ENCODE data around the gene DDX10.

DDX10 gene

DNA sequence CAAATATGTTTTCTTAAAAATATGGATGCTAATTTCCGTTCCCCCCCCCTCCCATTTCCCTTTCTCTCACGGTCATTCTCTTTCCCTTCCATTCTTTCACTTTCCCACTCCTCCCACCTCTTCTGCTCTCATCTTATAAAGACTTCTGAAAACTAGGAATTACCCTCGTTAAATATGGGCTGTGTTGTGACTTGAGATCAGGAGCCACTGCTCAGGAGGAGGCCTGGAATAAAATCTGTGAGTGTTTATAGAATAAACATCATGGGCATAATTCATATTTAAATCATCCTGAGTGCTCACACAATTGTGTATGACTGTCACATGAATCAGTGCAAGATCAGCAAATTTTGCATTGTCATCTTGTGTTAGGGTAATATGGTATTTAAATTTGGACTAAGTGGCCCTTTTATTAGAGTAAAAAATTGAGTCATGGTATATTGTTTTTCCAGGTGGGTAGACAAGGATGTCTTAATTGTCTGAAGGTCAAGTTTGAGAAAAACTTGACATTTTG lies 208.0 kb downstream of the DDX10 start:
- no peaks in the 10 kb centered on the region for H3K36me3 ChIP-seq (ENCODE audit: control insufficient read depth, insufficient read depth, low read length)
- no peak overlapping the region for H3K27ac ChIP-seq (ENCODE audit: insufficient read depth, low read length, poor library complexity, severe bottlenecking)
- no peak for DNase-seq
- no peak overlapping the region for H3K4me3 ChIP-seq (ENCODE audit: insufficient read depth, low read depth, low read length, poor library complexity, severe bottlenecking)
- H3K9me3 ChIP-seq (ENCODE audit: control insufficient read depth, low read length), result no peaks in the 10 kb centered on the region
- no peaks in the 10 kb centered on the region for H3K27me3 ChIP-seq (replicated peaks; ENCODE audit: control insufficient read depth, insufficient read depth, low read length, poor library complexity, severe bottlenecking)
- no peaks in the 10 kb centered on the region for H3K4me1 ChIP-seq (ENCODE audit: control insufficient read depth, insufficient read depth, low read length, poor library complexity, severe bottlenecking)

DNA sequence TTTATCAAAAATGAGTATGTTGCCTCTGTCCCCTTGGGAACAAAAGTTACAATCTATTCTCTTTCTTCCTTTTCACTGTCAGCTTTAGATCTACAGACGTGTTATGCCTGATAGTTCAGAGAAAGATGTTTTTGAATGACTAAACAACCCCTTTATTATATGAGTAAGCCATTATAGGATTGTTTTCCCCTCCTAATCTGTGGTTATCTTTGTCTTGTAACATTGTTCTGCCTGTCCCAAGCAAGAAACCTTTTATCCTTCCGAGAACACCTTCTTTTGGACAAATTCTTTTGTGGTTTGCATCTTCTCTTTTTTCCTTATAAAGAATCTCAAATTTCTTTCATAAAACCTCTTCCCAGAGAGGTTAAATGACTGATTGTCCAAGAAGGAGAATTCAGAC lies 208.4 kb downstream of the DDX10 start:
- Histone ChIP-seq H3K36me3 (ENCODE audit: control insufficient read depth, insufficient read depth, low read length) (no peaks in the 10 kb centered on the region), H3K27ac (ENCODE audit: insufficient read depth, low read length, poor library complexity, severe bottlenecking) (no peak overlapping the region), H3K4me3 (ENCODE audit: insufficient read depth, low read depth, low read length, poor library complexity, severe bottlenecking) (no peak overlapping the region), H3K9me3 (ENCODE audit: control insufficient read depth, low read length) (no peaks in the 10 kb centered on the region), H3K27me3 (replicated peaks; ENCODE audit: control insufficient read depth, insufficient read depth, low read length, poor library complexity, severe bottlenecking) (no peaks in the 10 kb centered on the region), H3K4me1 (ENCODE audit: control insufficient read depth, insufficient read depth, low read length, poor library complexity, severe bottlenecking) (no peaks in the 10 kb centered on the region)
- DNase-seq, result no peak

DNA sequence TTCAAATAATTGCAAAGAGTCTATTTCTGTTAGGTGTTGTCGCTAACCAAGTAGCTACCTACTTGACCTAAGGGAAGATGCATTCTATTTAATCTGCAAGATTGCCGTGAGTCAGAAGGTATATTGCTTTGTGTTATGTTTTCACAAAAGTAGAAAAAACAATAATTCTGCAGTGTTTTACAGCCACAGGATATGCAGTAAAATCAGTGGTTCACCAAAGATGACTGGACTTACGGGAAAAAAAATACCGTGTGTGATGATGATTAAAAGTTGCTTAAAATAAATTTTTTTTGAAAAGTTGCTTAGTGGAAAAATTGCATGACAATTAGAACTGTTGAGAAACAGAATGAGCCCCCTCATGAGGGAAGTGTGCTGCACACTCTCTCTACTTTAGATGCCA lies 209.1 kb downstream of the DDX10 start:
- Histone ChIP-seq H3K4me3 (ENCODE audit: insufficient read depth, low read depth, low read length, poor library complexity, severe bottlenecking) (no peak overlapping the region), H3K36me3 (ENCODE audit: control insufficient read depth, insufficient read depth, low read length) (no peaks in the 10 kb centered on the region), H3K9me3 (ENCODE audit: control insufficient read depth, low read length) (no peaks in the 10 kb centered on the region), H3K27me3 (replicated peaks; ENCODE audit: control insufficient read depth, insufficient read depth, low read length, poor library complexity, severe bottlenecking) (no peaks in the 10 kb centered on the region), H3K4me1 (ENCODE audit: control insufficient read depth, insufficient read depth, low read length, poor library complexity, severe bottlenecking) (no peaks in the 10 kb centered on the region), H3K27ac (ENCODE audit: insufficient read depth, low read length, poor library complexity, severe bottlenecking) (no peak overlapping the region)
- DNase-seq, result no peak

DNA sequence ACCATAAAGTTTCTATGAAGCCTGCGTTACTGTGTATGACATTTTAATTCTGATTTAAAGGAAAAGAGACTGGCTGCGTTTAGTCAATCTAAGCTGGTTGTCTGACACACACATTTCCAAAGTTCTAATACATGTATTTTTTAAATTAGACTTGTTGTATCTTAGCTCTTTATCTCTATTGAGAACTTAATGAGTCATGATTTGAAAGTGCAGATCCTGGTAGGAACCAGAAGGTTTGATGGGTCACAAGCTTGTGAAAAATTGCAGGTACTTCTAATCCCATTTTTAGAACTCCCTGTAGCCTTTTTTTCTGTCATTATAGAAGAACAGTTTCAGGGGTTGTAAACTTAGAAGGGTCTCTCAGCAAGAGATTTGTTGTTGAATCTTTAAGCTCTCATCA lies 210.3 kb downstream of the DDX10 start:
- Histone ChIP-seq H3K9me3 (ENCODE audit: control insufficient read depth, low read length) (no peaks in the 10 kb centered on the region), H3K4me3 (ENCODE audit: insufficient read depth, low read depth, low read length, poor library complexity, severe bottlenecking) (no peak overlapping the region), H3K36me3 (ENCODE audit: control insufficient read depth, insufficient read depth, low read length) (no peaks in the 10 kb centered on the region), H3K27ac (ENCODE audit: insufficient read depth, low read length, poor library complexity, severe bottlenecking) (no peak overlapping the region), H3K27me3 (replicated peaks; ENCODE audit: control insufficient read depth, insufficient read depth, low read length, poor library complexity, severe bottlenecking) (no peaks in the 10 kb centered on the region), H3K4me1 (ENCODE audit: control insufficient read depth, insufficient read depth, low read length, poor library complexity, severe bottlenecking) (no peaks in the 10 kb centered on the region)
- no peak for DNase-seq

DNA sequence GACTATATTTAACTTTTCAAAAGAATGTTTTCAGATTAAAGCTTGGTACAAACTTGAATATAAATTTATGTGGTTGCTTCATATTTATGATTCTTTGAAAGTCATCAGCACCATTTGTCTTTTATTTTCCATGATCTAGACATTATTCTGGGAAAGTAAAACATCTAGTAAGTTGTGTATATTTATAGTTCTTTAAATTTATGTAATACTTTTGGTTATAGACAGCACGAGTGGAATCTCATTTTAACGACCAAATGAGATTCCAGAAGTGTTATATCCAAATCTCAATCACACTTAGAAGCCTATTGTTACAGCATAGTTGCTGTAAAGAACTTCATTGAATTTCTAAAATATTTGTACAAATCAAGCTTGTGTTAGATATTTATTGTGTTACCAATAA lies 212.3 kb downstream of the DDX10 start:
- H3K4me1 ChIP-seq (ENCODE audit: control insufficient read depth, insufficient read depth, low read length, poor library complexity, severe bottlenecking), result no peaks in the 10 kb centered on the region
- H3K9me3 ChIP-seq (ENCODE audit: control insufficient read depth, low read length), result no peaks in the 10 kb centered on the region
- no peaks in the 10 kb centered on the region for H3K36me3 ChIP-seq (ENCODE audit: control insufficient read depth, insufficient read depth, low read length)
- no peak overlapping the region for H3K27ac ChIP-seq (ENCODE audit: insufficient read depth, low read length, poor library complexity, severe bottlenecking)
- no peak overlapping the region for H3K4me3 ChIP-seq (ENCODE audit: insufficient read depth, low read depth, low read length, poor library complexity, severe bottlenecking)
- no peak for DNase-seq
- no peaks in the 10 kb centered on the region for H3K27me3 ChIP-seq (replicated peaks; ENCODE audit: control insufficient read depth, insufficient read depth, low read length, poor library complexity, severe bottlenecking)

DNA sequence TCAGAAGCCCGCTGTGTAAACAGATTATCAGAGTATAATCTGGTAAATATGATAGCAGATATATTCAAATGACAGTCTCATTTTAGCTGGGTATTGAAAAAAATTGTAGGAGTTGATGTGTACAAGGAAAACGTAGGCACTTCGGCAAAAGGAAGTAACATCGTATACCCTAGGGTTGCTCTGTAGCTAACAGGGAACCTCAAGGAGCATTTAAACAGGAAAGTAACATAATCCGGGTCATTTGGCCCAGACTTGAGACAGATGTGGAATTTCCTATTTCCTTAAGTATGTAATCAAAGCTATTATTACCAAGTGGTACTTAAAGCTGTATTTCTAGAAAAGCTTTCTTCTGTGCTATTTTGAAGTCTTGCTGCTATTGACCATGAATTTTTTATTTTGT lies 215.6 kb downstream of the DDX10 start:
- Histone ChIP-seq H3K4me1 (ENCODE audit: control insufficient read depth, insufficient read depth, low read length, poor library complexity, severe bottlenecking) (no peaks in the 10 kb centered on the region), H3K36me3 (ENCODE audit: control insufficient read depth, insufficient read depth, low read length) (no peaks in the 10 kb centered on the region), H3K27ac (ENCODE audit: insufficient read depth, low read length, poor library complexity, severe bottlenecking) (no peak overlapping the region), H3K27me3 (replicated peaks; ENCODE audit: control insufficient read depth, insufficient read depth, low read length, poor library complexity, severe bottlenecking) (no peaks in the 10 kb centered on the region), H3K4me3 (ENCODE audit: insufficient read depth, low read depth, low read length, poor library complexity, severe bottlenecking) (no peak overlapping the region), H3K9me3 (ENCODE audit: control insufficient read depth, low read length) (no peaks in the 10 kb centered on the region)
- DNase-seq, result no peak

DNA sequence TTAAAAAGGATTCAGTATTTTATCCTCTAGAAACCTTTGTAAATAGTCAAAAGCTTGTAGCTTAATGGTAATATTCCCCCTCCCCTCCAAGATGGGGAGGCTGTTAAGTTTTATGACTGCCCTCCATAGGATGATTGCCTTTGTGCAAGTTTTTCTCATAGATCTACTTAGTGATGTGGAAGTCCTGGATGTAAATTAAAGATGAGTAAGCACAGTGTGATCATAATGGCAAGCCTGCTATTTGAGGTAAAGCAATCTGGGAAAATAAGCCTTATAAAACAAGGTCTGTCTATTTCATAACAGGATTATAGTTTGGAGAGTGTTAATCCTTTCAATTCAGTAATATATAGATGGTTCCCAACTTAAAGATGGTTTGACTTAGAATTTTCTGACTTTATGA lies 216.3 kb downstream of the DDX10 start:
- H3K36me3 ChIP-seq (ENCODE audit: control insufficient read depth, insufficient read depth, low read length), result no peaks in the 10 kb centered on the region
- no peak for DNase-seq
- H3K27ac ChIP-seq (ENCODE audit: insufficient read depth, low read length, poor library complexity, severe bottlenecking), result no peak overlapping the region
- H3K27me3 ChIP-seq (replicated peaks; ENCODE audit: control insufficient read depth, insufficient read depth, low read length, poor library complexity, severe bottlenecking), result no peaks in the 10 kb centered on the region
- H3K4me3 ChIP-seq (ENCODE audit: insufficient read depth, low read depth, low read length, poor library complexity, severe bottlenecking), result no peak overlapping the region
- H3K9me3 ChIP-seq (ENCODE audit: control insufficient read depth, low read length), result no peaks in the 10 kb centered on the region
- no peaks in the 10 kb centered on the region for H3K4me1 ChIP-seq (ENCODE audit: control insufficient read depth, insufficient read depth, low read length, poor library complexity, severe bottlenecking)

DNA sequence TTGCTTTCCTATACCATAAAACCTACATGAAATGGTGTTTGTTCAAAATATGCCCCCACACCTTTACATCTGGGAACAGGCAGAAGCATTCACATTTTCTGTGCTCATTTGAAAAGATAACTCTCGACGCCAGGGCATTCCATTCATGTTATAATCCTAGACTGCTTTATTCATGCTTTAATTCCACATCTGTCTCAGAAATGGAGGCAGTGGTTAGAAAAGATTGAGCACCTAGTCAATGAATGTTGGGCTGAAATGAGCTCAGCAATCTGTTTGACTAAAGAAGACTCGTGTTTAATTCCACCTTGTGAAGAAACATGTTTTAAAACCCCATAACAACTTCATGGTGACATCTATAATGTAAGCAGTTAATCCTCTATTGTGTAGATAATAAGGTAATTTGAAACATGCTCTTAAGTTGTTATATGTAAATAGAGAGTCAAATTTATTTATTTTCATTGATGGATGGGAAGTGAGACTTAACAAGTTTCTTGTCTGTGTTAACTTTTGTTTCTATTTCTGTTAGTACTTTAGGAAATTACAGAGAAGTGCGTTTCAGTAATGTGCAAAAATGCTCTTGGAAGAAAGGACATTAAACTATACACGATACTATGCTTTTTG lies 217.5 kb downstream of the DDX10 start:
- Histone ChIP-seq H3K27ac (ENCODE audit: insufficient read depth, low read length, poor library complexity, severe bottlenecking) (no peak overlapping the region), H3K36me3 (ENCODE audit: control insufficient read depth, insufficient read depth, low read length) (no peaks in the 10 kb centered on the region), H3K4me3 (ENCODE audit: insufficient read depth, low read depth, low read length, poor library complexity, severe bottlenecking) (no peak overlapping the region), H3K9me3 (ENCODE audit: control insufficient read depth, low read length) (no peaks in the 10 kb centered on the region), H3K4me1 (ENCODE audit: control insufficient read depth, insufficient read depth, low read length, poor library complexity, severe bottlenecking) (no peaks in the 10 kb centered on the region), H3K27me3 (replicated peaks; ENCODE audit: control insufficient read depth, insufficient read depth, low read length, poor library complexity, severe bottlenecking) (no peaks in the 10 kb centered on the region)
- DNase-seq, result no peak

DNA sequence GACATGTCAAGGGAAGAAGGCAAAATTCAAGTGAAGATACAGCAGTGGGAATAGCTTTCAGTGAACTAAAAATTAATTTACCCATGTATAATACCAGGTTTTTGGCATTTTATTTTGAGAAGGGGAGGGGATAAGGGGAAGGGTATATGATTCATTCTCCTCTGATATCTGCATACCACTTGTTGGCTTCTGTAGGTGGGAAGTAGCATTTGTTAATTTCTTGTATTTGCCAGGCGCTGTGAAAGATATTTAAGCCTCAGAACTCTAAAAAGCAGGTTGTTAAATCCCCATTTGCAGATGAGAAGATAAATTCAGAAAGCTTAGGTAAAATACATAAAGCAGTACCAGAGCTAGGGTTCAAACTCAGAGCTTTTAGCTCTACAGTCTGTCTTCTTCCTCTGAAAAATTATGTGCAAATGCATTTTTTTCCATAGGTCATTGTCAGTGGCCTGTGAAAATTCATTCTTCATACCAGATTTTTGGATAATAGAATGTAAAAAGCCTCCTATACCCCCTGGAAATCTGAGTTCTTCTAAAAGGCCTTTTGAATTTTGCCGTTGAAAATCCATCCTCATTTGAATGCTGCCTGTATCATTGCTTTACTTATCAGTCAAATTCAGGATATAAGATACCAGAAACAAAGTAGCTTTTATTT lies 221.3 kb downstream of the DDX10 start:
- no peaks in the 10 kb centered on the region for H3K27me3 ChIP-seq (replicated peaks; ENCODE audit: control insufficient read depth, insufficient read depth, low read length, poor library complexity, severe bottlenecking)
- H3K9me3 ChIP-seq (ENCODE audit: control insufficient read depth, low read length), result no peaks in the 10 kb centered on the region
- H3K27ac ChIP-seq (ENCODE audit: insufficient read depth, low read length, poor library complexity, severe bottlenecking), result no peak overlapping the region

DNA sequence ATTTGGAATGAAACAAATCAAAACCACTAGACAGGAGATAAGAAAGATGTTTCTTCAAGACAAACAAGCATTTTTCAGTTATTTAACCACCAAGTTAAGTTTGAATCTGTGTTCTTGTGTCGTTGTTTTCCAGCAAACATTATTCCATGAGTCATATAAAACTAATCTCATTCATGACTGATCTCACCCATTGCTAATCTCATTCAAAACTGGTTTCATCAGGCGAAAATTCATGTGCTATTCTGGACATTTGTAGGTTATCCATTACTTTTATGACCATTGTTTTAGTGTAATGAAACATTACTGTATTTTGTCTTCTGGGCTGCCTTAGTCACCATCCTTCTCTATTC lies 221.8 kb downstream of the DDX10 start:
- Histone ChIP-seq H3K27ac (ENCODE audit: insufficient read depth, low read length, poor library complexity, severe bottlenecking) (no peak overlapping the region), H3K9me3 (ENCODE audit: control insufficient read depth, low read length) (no peaks in the 10 kb centered on the region), H3K27me3 (replicated peaks; ENCODE audit: control insufficient read depth, insufficient read depth, low read length, poor library complexity, severe bottlenecking) (no peaks in the 10 kb centered on the region), H3K4me1 (ENCODE audit: control insufficient read depth, insufficient read depth, low read length, poor library complexity, severe bottlenecking) (no peaks in the 10 kb centered on the region), H3K4me3 (ENCODE audit: insufficient read depth, low read depth, low read length, poor library complexity, severe bottlenecking) (no peak overlapping the region), H3K36me3 (ENCODE audit: control insufficient read depth, insufficient read depth, low read length) (no peaks in the 10 kb centered on the region)
- no peak for DNase-seq

More for the DNA sequence above, 221.3 kb downstream of the DDX10 start:
- DNase-seq, result no peak
- Histone ChIP-seq H3K4me1 (ENCODE audit: control insufficient read depth, insufficient read depth, low read length, poor library complexity, severe bottlenecking) (no peaks in the 10 kb centered on the region), H3K36me3 (ENCODE audit: control insufficient read depth, insufficient read depth, low read length) (no peaks in the 10 kb centered on the region), H3K4me3 (ENCODE audit: insufficient read depth, low read depth, low read length, poor library complexity, severe bottlenecking) (no peak overlapping the region)

All from effector memory CD4-positive, alpha-beta T cell (primary cell).